Endothelial cell of umbilical vein (primary cell): ENCODE data around the gene SCRN1. TPM values are rescaled to one million over a fixed set of nuclear protein-coding genes. Genes with fewer than 3 reads are reported as not detected.

ENCODE experiments used
- BruUV-seq: library from RNA; stranded (reverse); fragments of 400-500 nt; replicated peaks from 2 replicates; lab custom pipeline; 2021; lab: Mats Ljungman, UMichigan
- CTCF ChIA-PET: fragments of 300-600, 350-600 bp; sonication (Branson Sonifier 250); formaldehyde crosslinking; loops from one replicate; lab custom pipeline; 2021; ENCODE audit warnings: antibody characterized with exemption, inconsistent platforms; lab: Charles Lee
- POLR2A ChIA-PET: fragments of 300-600, 350-600 bp; sonication (Branson Sonifier 250); formaldehyde crosslinking; loops from one replicate; lab custom pipeline; 2021; ENCODE audit warnings: antibody characterized with exemption, inconsistent platforms; lab: Charles Lee
- DNase-seq: peaks from one replicate; pipeline ENCODE4 v3.0.0-alpha.2; 2011; ENCODE audit warnings: low read depth, low spot score
- FAIRE-seq: peaks from 2 replicates; lab custom pipeline; 2011; peaks lifted over from hg19 to GRCh38; lab: Jason Lieb, UNC
- H2AFZ ChIP-seq: 2 replicates; pipeline ENCODE4 v1.6.0; 2012; ENCODE audit warnings: low read depth, low read length, control low read depth, inconsistent platforms
- H3K27ac ChIP-seq: 2 replicates; pipeline ENCODE4 v1.5.1; 2011; ENCODE audit warnings: low read depth, mild to moderate bottlenecking, control low read depth, low read length, moderate library complexity; ENCODE audit not compliant: insufficient read depth
- H3K27me3 ChIP-seq, 2 experiments: 2 replicates each; pipeline versions ENCODE4 v1.6.0 to v1.6.1; 2011; ENCODE audit warnings: low read length in 2 of 2, mixed read lengths in 1 of 2; ENCODE audit not compliant: control insufficient read depth in 2 of 2, insufficient read depth in 2 of 2
- H3K36me3 ChIP-seq, 2 experiments: 2 replicates in 1 of 2; 3 replicates in 1 of 2; pipeline ENCODE4 v1.5.1; 2011; ENCODE audit warnings: low read length in 2 of 2, mild to moderate bottlenecking in 1 of 2, moderate library complexity in 1 of 2; ENCODE audit not compliant: control insufficient read depth in 2 of 2, insufficient read depth in 2 of 2; ENCODE audit errors: extremely low read depth in 1 of 2
- H3K4me1 ChIP-seq: 3 replicates; pipeline ENCODE4 v1.5.1; 2011; ENCODE audit warnings: mild to moderate bottlenecking, low read length; ENCODE audit not compliant: control insufficient read depth, insufficient read depth; ENCODE audit errors: extremely low read depth
- H3K4me2 ChIP-seq: 2 replicates; pipeline ENCODE4 v1.6.1; 2011; ENCODE audit warnings: low read length, control low read depth, mixed read lengths; ENCODE audit not compliant: insufficient read depth
- H3K4me3 ChIP-seq, 3 experiments: fragments of 200-600 bp in 1 of 3; sonication (generic), shearing (Covaris generic) in 1 of 3; replicated peaks in 1 of 3; 2 replicates each; pipeline ENCODE4 v1.5.1; 2011 to 2016; ENCODE audit warnings: control low read depth in 3 of 3, low read length in 3 of 3, mild to moderate bottlenecking in 2 of 3, inconsistent platforms in 1 of 3, low read depth in 1 of 3, moderate library complexity in 1 of 3; ENCODE audit not compliant: insufficient read depth in 1 of 3
- H3K79me2 ChIP-seq: 2 replicates; pipeline ENCODE4 v1.6.0; 2012; ENCODE audit warnings: low read length, inconsistent platforms; ENCODE audit not compliant: control insufficient read depth, insufficient read depth
- H3K9ac ChIP-seq: replicated peaks from 2 replicates; pipeline ENCODE3; 2011; ENCODE audit warnings: low read length, control low read depth; ENCODE audit not compliant: insufficient read depth; ENCODE audit errors: extremely low read depth
- H3K9me1 ChIP-seq: replicated peaks from 3 replicates; pipeline ENCODE4 v1.6.0; 2011; ENCODE audit warnings: mild to moderate bottlenecking, low read length; ENCODE audit not compliant: control insufficient read depth, insufficient read depth; ENCODE audit errors: extremely low read depth
- H3K9me3 ChIP-seq: replicated peaks from 2 replicates; pipeline ENCODE4 v1.5.1; 2012; ENCODE audit warnings: low read length, inconsistent platforms; ENCODE audit not compliant: control insufficient read depth, insufficient read depth
- H4K20me1 ChIP-seq: replicated peaks from 2 replicates; pipeline ENCODE3; 2011; ENCODE audit warnings: mild to moderate bottlenecking, low read length; ENCODE audit not compliant: control insufficient read depth, insufficient read depth; ENCODE audit errors: extremely low read depth
- MYC ChIP-seq: IDR thresholded peaks from one replicate; pipeline ENCODE4 v1.6.1; 2011; ENCODE audit warnings: mild to moderate bottlenecking, low read depth, low read length
- POLR2A ChIP-seq: IDR thresholded peaks from 2 replicates; pipeline ENCODE4 v1.6.1; 2012; ENCODE audit warnings: low read depth, mild to moderate bottlenecking, control low read depth, low read length
- POLR2AphosphoS5 ChIP-seq: IDR thresholded peaks from 2 replicates; pipeline ENCODE4 v1.6.1; 2012; ENCODE audit warnings: low read depth, mild to moderate bottlenecking, control low read depth, low read length, moderate library complexity; ENCODE audit not compliant: insufficient read depth
- dilution Hi-C: fragments of 300-500 bp; cut with MboI; formaldehyde crosslinking; loops from one replicate; pipeline ENCODE4 v1.15.0; 2019; ENCODE audit warnings: low sequenced_read_pairs; ENCODE audit not compliant: extremely low pct_ligation_motif_present
- intact Hi-C: fragments of 100-400 bp; cut with micrococcal nuclease; formaldehyde crosslinking; loops from one replicate; pipeline ENCODE4 v1.10.0; 2022
- polyA plus RNA-seq, 4 experiments: library from polyadenylated mRNA; depleted of rRNA in 3 of 4; stranded (reverse) in 3 of 4; unstranded in 1 of 4; fragments of >200 nt; gene quantifications; 2 replicates each; pipeline versions ENCODE4 v1.2.1 to v1.2.3, GENCODE V29; 2011 to 2012; ENCODE audit warnings: missing spikeins in 1 of 4
- total RNA-seq: library from RNA; stranded (reverse); gene quantifications from 2 replicates; pipeline ENCODE4 v1.2.3, GENCODE V29; 2021

SCRN1 gene
- total and polyA plus RNA-seq, 2 donors (not counting 3 experiments of a cell fraction or from before 2014, with no cell fraction given) = 57.0 to 127 TPM

GRCh38 chr7:29974286-29974685 is 15.3 kb downstream of the SCRN1 start:
- Histone ChIP-seq H3K4me3 (no peak overlapping the region), H3K79me2 (peaks cover 81% of the 10 kb centered on the region), H3K36me3 (peaks cover 0 to 2% of the 10 kb centered on the region in 2 experiments), H3K27ac (no peak overlapping the region), H3K4me1 (peaks cover 6% of the 10 kb centered on the region), H2AFZ (no peak overlapping the region), H4K20me1 (peaks cover 11% of the 10 kb centered on the region), H3K4me2 (no peak overlapping the region), H3K9me3 (no peaks in the 10 kb centered on the region), H3K9ac (no peak overlapping the region), H3K9me1 (no peaks in the 10 kb centered on the region), H3K27me3 (no peaks in the 10 kb centered on the region)
- BruUV-seq = no TSS peak
- DNase-seq (no peak), FAIRE-seq (no peak)
- dilution Hi-C loops = no loop called here
- ChIA-PET POLR2A (no interaction called here), CTCF (interaction anchor here (1.2 kb wide), 1 partner anchor 46 kb away, joined by 3 read pairs; no protein-coding TSS in a partner anchor)
- TF ChIP-seq POLR2A = no peak
- intact Hi-C loops = no loop called here

- peaks cover 9% of the 10 kb centered on the region for H4K20me1 ChIP-seq
- TF ChIP-seq POLR2AphosphoS5 (no peak), MYC (no peak)
- CTCF ChIA-PET = interaction anchor here (1.1 to 1.5 kb wide), 3 partner anchors 42 to 94 kb away, joined by 3 read pairs; no protein-coding TSS in a partner anchor
- H2AFZ ChIP-seq = no peak overlapping the region
- no TSS peak for BruUV-seq
- H3K9me3 ChIP-seq = no peaks in the 10 kb centered on the region
- no peaks in the 10 kb centered on the region for H3K9me1 ChIP-seq
- POLR2A ChIA-PET = interaction anchor here (0.8 kb wide), 1 partner anchor 17 kb away, joined by 3 read pairs; the partner anchor contains the start of gene SCRN1
- DNase-seq = no peak
- FAIRE-seq = no peak
- peaks cover 82% of the 10 kb centered on the region for H3K79me2 ChIP-seq
- no peaks in the 10 kb centered on the region for H3K27me3 ChIP-seq
- H3K36me3 ChIP-seq = peaks cover 2 to 11% of the 10 kb centered on the region in 2 experiments
- H3K4me1 ChIP-seq = peaks cover 6% of the 10 kb centered on the region
- no peak overlapping the region for H3K27ac ChIP-seq
- H3K4me3 ChIP-seq = no peak overlapping the region
- H3K9ac ChIP-seq = no peak overlapping the region
- intact Hi-C loops (no loop called here), dilution Hi-C loops (no loop called here)
- H3K4me2 ChIP-seq = no peak overlapping the region
Measured at GRCh38 chr7:29972315-29972669, 17.3 kb downstream of the SCRN1 start.
